HG03175 (cell line): ENCODE data around the gene VPS13C.
A peak's percentile ranks its signal among the peaks of the same experiment; 100 is the strongest.
"Not testable (repeated sequence)": the region's sequence is repeated elsewhere in the genome, so short reads cannot be mapped to it uniquely, and the experiment has no call there.

Experiments used
- ATAC-seq: cut with Tn5 transposase; IDR thresholded peaks from one replicate; pipeline ENCODE4 v1.9.1; 2021; ENCODE audit warnings: mild to moderate bottlenecking, moderate library complexity; ENCODE audit not compliant: unreplicated experiment

Gene VPS13C

GRCh38 chr15:62050115-62050514, 10.1 kb downstream of the VPS13C start:
- ATAC-seq = no peak

GRCh38 chr15:62048254-62048653, 12.0 kb downstream of the VPS13C start:
- not testable (repeated sequence) for ATAC-seq

- no peak for ATAC-seq
These were observed 12.9 kb downstream of the VPS13C start for GRCh38 chr15:62047282-62047827.

DNA sequence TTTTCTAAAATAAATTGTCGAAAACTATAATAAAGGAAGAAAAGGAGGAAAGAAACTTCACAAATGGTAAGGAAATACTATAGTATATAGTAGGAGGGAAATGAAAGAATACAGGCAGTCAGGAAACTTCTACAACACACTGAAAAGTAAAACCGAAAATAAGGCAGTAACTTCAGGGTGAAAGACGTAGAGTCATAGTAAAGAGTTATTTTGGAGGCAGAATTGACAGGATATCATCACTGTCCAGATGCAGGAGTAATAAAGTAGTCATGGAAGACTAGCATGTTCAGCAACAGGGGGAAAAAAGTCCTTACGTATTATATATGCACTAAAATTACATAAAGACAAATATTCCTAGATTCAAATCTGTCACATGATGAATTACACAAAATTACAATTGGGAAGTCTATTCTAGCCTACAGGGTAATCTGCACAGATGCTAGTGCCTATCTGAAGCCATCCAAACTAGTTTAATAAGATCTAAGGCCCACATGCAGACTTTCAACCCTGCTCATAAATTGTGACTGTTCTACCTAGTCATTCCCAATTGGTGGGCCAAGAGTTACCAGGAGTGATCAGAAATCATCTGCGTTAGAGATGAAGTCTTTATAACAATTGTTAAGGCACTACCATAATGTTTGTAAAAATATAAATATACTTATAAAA, 14.0 kb downstream of the VPS13C start:
- ATAC-seq = peak; percentile 70

DNA sequence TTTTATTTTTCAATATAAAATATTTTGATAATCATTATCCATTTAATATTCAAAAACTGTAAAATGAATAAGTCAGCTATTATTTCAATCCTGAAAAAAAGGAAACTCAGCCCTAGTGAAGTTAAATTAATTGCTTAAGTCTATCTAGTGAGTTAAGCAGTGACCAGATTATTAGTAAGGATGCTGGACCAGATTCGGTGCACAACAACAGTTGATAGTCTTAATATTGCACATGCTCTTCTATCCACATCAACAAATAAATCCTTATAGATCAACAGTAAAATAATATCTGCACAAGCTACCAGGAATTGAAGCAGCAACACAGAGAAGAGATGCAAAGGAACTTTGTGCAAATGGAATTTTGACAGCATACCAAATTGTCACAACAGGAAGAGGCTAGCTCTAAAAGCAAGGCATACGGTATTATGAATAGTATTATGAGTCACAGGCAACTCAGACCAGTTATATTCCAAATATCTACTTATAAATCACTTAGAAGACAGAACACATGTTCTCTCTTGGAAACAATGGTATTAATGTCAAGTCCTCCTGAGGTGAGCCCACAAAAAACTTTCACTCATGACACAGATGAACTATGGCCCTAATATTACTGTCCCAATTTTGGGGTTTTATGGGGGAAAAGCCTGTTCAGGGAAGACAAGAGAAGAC, 24.9 kb downstream of the VPS13C start:
- ATAC-seq = no peak

DNA sequence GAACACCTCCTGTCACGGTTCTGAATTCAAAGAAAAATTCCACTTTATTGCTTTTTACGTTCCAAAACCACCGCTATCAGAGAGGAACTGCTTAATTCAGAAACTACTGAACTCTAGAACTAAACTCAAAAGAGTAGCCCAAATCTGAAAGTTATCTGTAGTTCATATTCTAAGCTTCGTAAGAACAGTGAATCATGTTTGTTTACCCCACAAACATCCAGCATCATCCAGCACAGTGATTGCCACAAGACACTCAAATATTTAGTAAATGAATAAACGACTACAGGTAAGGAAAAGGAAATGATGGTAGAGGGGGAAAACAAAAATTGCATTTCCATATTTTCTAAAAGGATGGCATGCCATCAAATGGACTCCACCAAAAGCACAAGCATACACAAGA, 32.3 kb downstream of the VPS13C start:
- no peak for ATAC-seq

- peak; percentile 24 for ATAC-seq
These were observed 33.0 kb downstream of the VPS13C start for GRCh38 chr15:62027263-62027565.

DNA sequence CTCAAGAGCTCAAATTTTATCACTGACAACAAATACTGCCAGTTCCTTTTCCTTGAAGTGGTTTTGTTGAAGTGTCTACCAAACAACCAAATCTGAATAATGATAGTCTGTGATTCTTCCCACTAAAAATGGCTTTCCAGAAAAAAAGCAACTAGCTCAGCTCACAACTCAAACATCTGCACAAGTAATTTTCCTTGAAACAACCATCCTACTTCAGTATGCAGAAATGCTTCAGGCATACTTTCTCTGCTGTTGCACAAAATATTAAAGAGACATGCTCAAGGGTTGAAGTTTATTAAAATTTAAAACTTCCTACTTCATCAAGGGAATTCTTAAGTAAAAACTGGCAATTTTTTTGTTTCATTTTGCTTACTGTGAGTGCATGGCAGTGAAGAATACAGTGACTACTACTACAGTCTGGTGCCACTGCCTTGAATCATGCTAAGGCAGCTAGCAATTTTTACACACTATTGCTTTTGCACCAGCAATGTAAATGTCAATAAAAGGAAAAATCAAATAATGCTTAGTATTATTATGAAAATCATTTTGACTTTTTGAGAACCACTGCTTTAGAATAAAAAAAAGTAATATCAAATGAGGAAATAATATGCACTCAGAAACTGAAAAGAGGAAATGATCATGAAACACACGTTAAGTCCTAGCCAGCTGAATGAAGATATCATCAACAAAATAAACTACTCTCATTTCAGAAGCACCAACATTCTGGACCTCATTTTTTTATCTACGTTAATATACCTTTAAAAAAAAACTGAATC, 33.6 kb downstream of the VPS13C start:
- peak; percentile 76 for ATAC-seq

- no peak for ATAC-seq
These were observed 38.2 kb downstream of the VPS13C start for GRCh38 chr15:62021991-62022600.

DNA sequence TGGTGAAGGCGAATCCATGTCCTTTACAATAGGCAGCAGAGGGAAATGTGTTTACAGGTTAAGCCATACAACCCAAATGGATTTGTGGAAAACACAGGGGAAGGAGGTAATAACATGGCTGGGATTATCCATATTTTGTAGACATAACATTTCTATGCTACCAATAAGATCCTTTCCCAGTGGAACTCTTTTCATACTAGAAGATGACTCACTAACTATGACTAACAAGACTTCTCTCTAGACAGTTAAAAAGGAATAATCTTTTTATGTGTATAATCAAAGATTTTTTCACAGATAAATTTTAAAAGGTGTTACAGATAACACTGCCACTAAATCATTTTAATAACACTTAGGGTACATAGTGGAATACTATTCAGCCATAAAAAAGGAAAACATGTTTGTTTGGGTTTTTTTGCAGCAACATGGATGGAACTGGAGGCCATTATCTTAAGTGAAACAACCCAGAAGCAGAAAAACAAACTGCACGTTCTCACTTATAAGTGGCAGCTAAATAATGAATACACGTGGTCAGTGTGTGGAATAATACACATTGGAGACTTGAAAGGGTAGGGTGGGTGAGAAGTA, 39.6 kb downstream of the VPS13C start:
- ATAC-seq = no peak

DNA sequence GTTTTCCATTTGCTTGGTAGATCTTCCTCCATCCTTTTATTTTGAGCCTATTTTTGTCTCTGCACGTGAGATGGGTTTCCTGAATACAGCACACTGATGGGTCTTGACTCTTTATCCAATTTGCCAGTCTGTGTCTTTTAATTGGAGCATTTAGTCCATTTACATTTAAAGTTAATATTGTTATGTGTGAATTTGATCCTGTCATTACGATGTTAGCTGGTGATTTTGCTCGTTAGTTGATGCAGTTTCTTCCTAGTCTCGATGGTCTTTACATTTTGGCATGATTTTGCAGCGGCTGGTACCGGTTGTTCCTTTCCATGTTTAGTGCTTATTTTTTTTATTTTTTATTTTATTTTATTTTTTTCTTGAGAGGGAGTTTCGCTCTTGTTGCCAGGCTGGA, 54.9 kb downstream of the VPS13C start:
- ATAC-seq = not testable (repeated sequence)

GRCh38 chr15:61997786-61998185, 62.5 kb downstream of the VPS13C start:
- ATAC-seq = no peak

DNA sequence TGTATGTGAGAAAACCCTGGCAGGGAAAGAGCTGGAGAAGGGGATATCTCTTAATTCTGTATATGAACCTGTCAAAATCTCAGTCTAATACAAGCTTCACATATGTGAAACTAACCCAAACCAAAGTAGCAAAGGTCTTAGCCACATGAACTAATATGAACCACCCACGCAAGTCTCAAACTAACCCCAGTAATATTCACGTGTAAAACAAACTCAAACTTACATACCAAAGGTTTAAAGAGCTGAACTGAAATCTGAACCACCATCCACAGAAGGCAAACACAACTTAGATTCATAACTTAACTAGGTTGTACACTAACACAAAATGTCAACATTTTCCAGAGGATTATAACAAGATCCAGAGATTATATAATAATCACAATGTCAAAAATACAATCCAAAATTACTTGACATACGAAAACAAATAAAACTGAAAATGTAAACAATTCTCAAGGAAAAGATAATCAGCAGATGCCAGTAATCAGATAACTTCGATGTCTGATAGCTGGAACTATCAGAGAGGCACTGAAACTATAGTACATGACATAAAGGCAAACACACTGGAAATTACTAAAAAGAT, 64.1 kb downstream of the VPS13C start:
- no peak for ATAC-seq

DNA sequence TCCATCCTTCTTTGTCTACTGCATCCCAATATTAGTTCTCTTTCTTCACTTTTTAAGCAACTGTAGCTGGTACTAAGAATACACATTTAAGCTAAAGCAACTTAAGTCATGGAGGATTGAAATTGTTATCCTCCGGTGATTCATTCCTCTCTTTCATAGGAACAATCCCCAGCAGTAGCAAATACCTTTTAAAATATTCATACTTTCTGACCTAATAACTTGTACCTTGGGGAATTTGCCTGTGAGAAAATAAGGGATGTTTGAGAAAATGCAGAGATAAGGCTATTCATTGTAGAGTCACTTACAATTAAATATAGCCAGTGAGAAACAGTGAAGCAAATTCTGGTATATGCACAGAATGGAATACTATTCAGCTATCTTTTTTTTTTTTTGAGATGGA, 66.0 kb downstream of the VPS13C start:
- ATAC-seq = no peak

DNA sequence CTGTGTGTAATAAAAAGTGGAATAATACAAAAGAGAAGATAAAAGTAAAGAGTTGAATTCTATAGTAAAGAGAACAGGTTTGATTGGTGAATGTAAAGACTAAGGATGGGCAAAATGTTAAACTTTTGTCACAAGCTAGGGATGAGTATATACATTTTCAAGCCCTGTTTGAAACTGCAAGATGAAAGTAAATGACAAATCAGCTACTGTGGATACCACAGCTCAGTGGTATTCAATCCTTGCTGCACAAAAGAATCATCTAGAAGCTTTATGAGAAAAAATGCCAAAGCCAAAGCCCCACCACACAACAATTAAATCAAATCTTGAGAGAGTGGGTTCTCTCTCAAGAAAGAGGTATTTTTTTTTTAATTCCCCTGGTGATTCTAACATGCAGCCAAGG, 67.7 kb downstream of the VPS13C start:
- ATAC-seq = no peak

- no peak for ATAC-seq
These were observed 70.6 kb downstream of the VPS13C start for GRCh38 chr15:61989667-61990066.

GRCh38 chr15:61987824-61988223, 72.4 kb downstream of the VPS13C start:
- ATAC-seq = no peak

- no peak for ATAC-seq
These were observed 77.2 kb downstream of the VPS13C start for GRCh38 chr15:61983081-61983480.

GRCh38 chr15:61978225-61978624, 82.0 kb downstream of the VPS13C start:
- no peak for ATAC-seq

GRCh38 chr15:61974759-61975158, 85.5 kb downstream of the VPS13C start:
- ATAC-seq = no peak

DNA sequence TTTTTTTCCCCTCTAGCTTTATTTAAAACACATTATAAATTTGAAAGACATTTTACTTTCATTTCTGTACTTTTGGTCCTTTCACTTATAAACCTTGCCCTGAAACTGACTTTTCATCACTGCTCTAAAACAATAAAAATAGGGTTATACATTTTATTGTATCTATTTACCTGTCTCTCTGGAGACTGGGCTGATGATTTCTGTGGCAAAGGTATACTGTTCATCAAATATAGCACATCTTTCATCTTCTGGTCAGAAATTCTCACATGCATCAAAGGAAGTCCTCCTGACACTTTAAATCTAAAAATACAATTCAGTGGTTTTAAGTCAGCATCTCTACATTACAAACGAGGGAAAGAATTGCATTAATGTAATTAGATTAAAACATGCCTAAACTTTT, 86.1 kb downstream of the VPS13C start:
- no peak for ATAC-seq
